Liver (tissue), 3 donors: Measurements from ENCODE around the gene ANP32A.

Experiments
- EGR1 ChIP-seq, 2 donors: IDR thresholded peaks; 2 replicates each; pipeline ENCODE4 v1.6.1; 2016 to 2018; ENCODE audit warnings: antibody characterized with exemption in 2 of 2, low read depth in 2 of 2
- GABPA ChIP-seq, 2 donors: IDR thresholded peaks in 1 of 2; conservative IDR thresholded peaks in 1 of 2; 2 replicates each; pipeline ENCODE4 v1.6.1; 2016; ENCODE audit warnings: antibody characterized with exemption in 2 of 2, mild to moderate bottlenecking in 1 of 2, moderate library complexity in 1 of 2
- JUND ChIP-seq, 2 donors: IDR thresholded peaks; 2 replicates each; pipeline ENCODE4 v1.6.1; 2016; ENCODE audit warnings: antibody characterized with exemption in 2 of 2
- MAX ChIP-seq: IDR thresholded peaks from 2 replicates; pipeline ENCODE4 v1.6.1; 2016; ENCODE audit warnings: antibody characterized with exemption
- NR2F2 ChIP-seq: IDR thresholded peaks from 2 replicates; pipeline ENCODE4 v1.6.1; 2016; ENCODE audit warnings: antibody characterized with exemption
- RAD21 ChIP-seq, 2 donors: IDR thresholded peaks; 2 replicates each; pipeline ENCODE4 v1.6.1; 2016; ENCODE audit warnings: antibody characterized with exemption in 2 of 2, mild to moderate bottlenecking in 2 of 2
- YY1 ChIP-seq: IDR thresholded peaks from 2 replicates; pipeline ENCODE4 v1.6.1; 2016; ENCODE audit warnings: antibody characterized with exemption, mild to moderate bottlenecking
- TF ChIP-seq, protein P1 (sequence below): fragments of 150-350 bp; IDR thresholded peaks from 2 replicates; pipeline ENCODE4 v1.5.1; 2017; ENCODE audit warnings: improper control_type of control experiment, low read depth, low read length; ENCODE audit not compliant: missing input control
- donor health status: healthy.
- donor health status: healthy.

GRCh38 chr15:68786753-68787152 lies 33.9 kb downstream of the ANP32A start:
- TF ChIP-seq JUND (IDR thresholded peaks at IDR 0.05) (no peak), EGR1 (IDR thresholded peaks at IDR 0.05; ENCODE audit: low read depth in 2 of 2) (no peak), GABPA (IDR thresholded peaks at IDR 0.05 in 1 of 2, conservative IDR thresholded peaks at IDR 0.05 in 1 of 2) (no peak), MAX (no peak), YY1 (no peak), RAD21 (IDR thresholded peaks at IDR 0.05) (no peak), NR2F2 (no peak)
- TF ChIP-seq, protein P1, sequence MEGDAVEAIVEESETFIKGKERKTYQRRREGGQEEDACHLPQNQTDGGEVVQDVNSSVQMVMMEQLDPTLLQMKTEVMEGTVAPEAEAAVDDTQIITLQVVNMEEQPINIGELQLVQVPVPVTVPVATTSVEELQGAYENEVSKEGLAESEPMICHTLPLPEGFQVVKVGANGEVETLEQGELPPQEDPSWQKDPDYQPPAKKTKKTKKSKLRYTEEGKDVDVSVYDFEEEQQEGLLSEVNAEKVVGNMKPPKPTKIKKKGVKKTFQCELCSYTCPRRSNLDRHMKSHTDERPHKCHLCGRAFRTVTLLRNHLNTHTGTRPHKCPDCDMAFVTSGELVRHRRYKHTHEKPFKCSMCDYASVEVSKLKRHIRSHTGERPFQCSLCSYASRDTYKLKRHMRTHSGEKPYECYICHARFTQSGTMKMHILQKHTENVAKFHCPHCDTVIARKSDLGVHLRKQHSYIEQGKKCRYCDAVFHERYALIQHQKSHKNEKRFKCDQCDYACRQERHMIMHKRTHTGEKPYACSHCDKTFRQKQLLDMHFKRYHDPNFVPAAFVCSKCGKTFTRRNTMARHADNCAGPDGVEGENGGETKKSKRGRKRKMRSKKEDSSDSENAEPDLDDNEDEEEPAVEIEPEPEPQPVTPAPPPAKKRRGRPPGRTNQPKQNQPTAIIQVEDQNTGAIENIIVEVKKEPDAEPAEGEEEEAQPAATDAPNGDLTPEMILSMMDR, result no peak
